Activated gamma-delta T cell (primary cell): ENCODE data around the gene MGMT.

Source experiments
- DNase-seq: peaks from one replicate; lab custom pipeline; 2025; lab: John Stamatoyannopoulos, UW

The MGMT gene

GRCh38 chr10:129760416-129760815, 293.4 kb downstream of the MGMT start:
- no peak for DNase-seq

GRCh38 chr10:129761197-129761972, 294.3 kb downstream of the MGMT start:
- no peak for DNase-seq

- DNase-seq = no peak
Observed at GRCh38 chr10:129761981-129762956, 295.2 kb downstream of the MGMT start.

GRCh38 chr10:129764011-129764900, 297.2 kb downstream of the MGMT start:
- no peak for DNase-seq

- DNase-seq = no peak
Observed at GRCh38 chr10:129764901-129765663, 298.0 kb downstream of the MGMT start.

- no peak for DNase-seq
Observed at GRCh38 chr10:129765664-129766550, 298.9 kb downstream of the MGMT start.

- DNase-seq = no peak
Observed at GRCh38 chr10:129766611-129767550, 299.8 kb downstream of the MGMT start.

GRCh38 chr10:129767751-129768150, 300.7 kb downstream of the MGMT start:
- no peak for DNase-seq

- no peak for DNase-seq
Observed at GRCh38 chr10:129768437-129769355, 301.7 kb downstream of the MGMT start.

- no peak for DNase-seq
Observed at GRCh38 chr10:129769381-129770116, 302.5 kb downstream of the MGMT start.

- no peak for DNase-seq
Observed at GRCh38 chr10:129770286-129770685, 303.2 kb downstream of the MGMT start.

GRCh38 chr10:129771024-129771423, 304.0 kb downstream of the MGMT start:
- DNase-seq = no peak

- DNase-seq = no peak
Observed at GRCh38 chr10:129771576-129771975, 304.5 kb downstream of the MGMT start.

- DNase-seq = no peak
Observed at GRCh38 chr10:129771991-129772431, 305.0 kb downstream of the MGMT start.

GRCh38 chr10:129772468-129773358, 305.7 kb downstream of the MGMT start:
- DNase-seq = no peak
